Smooth muscle cell (in vitro differentiated cells): ENCODE results near the gene RNF157. TPM values are rescaled to one million over a fixed set of nuclear protein-coding genes. Genes with fewer than 3 reads are reported as not detected.
"Not testable (repeated sequence)": the region's sequence is repeated elsewhere in the genome, so short reads cannot be mapped to it uniquely, and the experiment has no call there.

Experiments
- DNase-seq: peaks from one replicate; lab custom pipeline; 2025; ENCODE audit not compliant: unreplicated experiment; lab: John Stamatoyannopoulos, UW
- H2AFZ ChIP-seq: fragments of 200-600 bp; sonication (generic); 2 replicates; pipeline ENCODE4 v1.6.0; 2016; ENCODE audit warnings: antibody characterized with exemption, low read depth, mild to moderate bottlenecking
- H3F3A ChIP-seq: fragments of 200-600 bp; sonication (generic); 2 replicates; pipeline ENCODE4 v1.6.0; 2017; ENCODE audit warnings: antibody characterized with exemption, low read depth
- H3K27ac ChIP-seq: fragments of 200-600 bp; sonication (generic); 2 replicates; pipeline ENCODE4 v1.5.1; 2016; ENCODE audit warnings: low read depth, mild to moderate bottlenecking
- H3K27me3 ChIP-seq: fragments of 200-600 bp; sonication (generic); 2 replicates; pipeline ENCODE4 v1.6.1; 2016; ENCODE audit warnings: low read depth, mild to moderate bottlenecking
- H3K36me3 ChIP-seq: fragments of 200-600 bp; sonication (generic); 2 replicates; pipeline ENCODE4 v1.5.1; 2016; ENCODE audit warnings: low read depth
- H3K4me1 ChIP-seq: fragments of 200-600 bp; sonication (generic); 2 replicates; pipeline ENCODE4 v1.5.1; 2016; ENCODE audit warnings: low read depth
- H3K4me2 ChIP-seq: fragments of 200-600 bp; sonication (generic); 2 replicates; pipeline ENCODE4 v1.6.0; 2016; ENCODE audit warnings: mild to moderate bottlenecking
- H3K4me3 ChIP-seq: fragments of 200-600 bp; sonication (generic); 2 replicates; pipeline ENCODE4 v1.5.1; 2016; ENCODE audit warnings: mild to moderate bottlenecking
- H3K79me2 ChIP-seq: fragments of 200-600 bp; sonication (generic); 2 replicates; pipeline ENCODE4 v1.6.0; 2016; ENCODE audit warnings: low read depth, mild to moderate bottlenecking
- H3K9ac ChIP-seq: fragments of 200-600 bp; sonication (generic); 2 replicates; pipeline ENCODE4 v1.6.0; 2016; ENCODE audit warnings: low read depth
- H3K9me3 ChIP-seq: fragments of 200-600 bp; sonication (generic); replicated peaks from 2 replicates; pipeline ENCODE4 v1.5.1; 2016; ENCODE audit warnings: low read depth
- H4K20me1 ChIP-seq: fragments of 200-600 bp; sonication (generic); 2 replicates; pipeline ENCODE4 v1.6.0; 2016; ENCODE audit warnings: low read depth
- CTCF ChIP-seq: fragments of 200-600 bp; sonication (generic); IDR thresholded peaks from 2 replicates; pipeline ENCODE4 v1.5.1; 2017; ENCODE audit warnings: borderline replicate concordance, mild to moderate bottlenecking, antibody characterized with exemption; ENCODE audit not compliant: insufficient read depth, poor library complexity, severe bottlenecking
- WGBS: methylation state at CpG from one replicate; pipeline ENCODE4 v1.1.7; 2016; ENCODE audit warnings: low lambda C conversion rate; 5-methylcytosine and 5-hydroxymethylcytosine counted together
- polyA plus RNA-seq: library from polyadenylated mRNA; unstranded; fragments of >200 nt; fragmentation: Nextera tagmentation; extraction: Ambion mirVana; gene quantifications from 2 replicates; pipeline ENCODE4 v1.2.1, GENCODE V29; 2016
- total RNA-seq: library from RNA; depleted of rRNA; stranded (reverse); fragments of >200 nt; gene quantifications from 2 replicates; pipeline ENCODE4 v1.2.3, GENCODE V29; 2014

The RNF157 gene
- total and polyA plus RNA-seq, 2 experiments from 2014 or later = 0.09 to 0.63 TPM

GRCh38 chr17:76246080-76247066 is 6.1 kb upstream of the RNF157 start:
- H3K4me2 ChIP-seq = no peak overlapping the region
- no peak for TF ChIP-seq CTCF
- no peak for DNase-seq

GRCh38 chr17:76244721-76245120 is 4.4 kb upstream of the RNF157 start:
- not testable (repeated sequence) for H3K27ac ChIP-seq, H3K9ac ChIP-seq, DNase-seq, H3K36me3 ChIP-seq, H3F3A ChIP-seq, H3K4me1 ChIP-seq, H3K4me2 ChIP-seq, H2AFZ ChIP-seq, H4K20me1 ChIP-seq, H3K79me2 ChIP-seq, H3K4me3 ChIP-seq, H3K9me3 ChIP-seq
- 97% methylated on average over 8 of the region's 8 CpGs for WGBS
- H3K27me3 ChIP-seq = peaks cover 25% of the 10 kb centered on the region

More at GRCh38 chr17:76246080-76247066, 6.1 kb upstream of the RNF157 start:
- no peak overlapping the region for H3K9ac ChIP-seq
- H3K4me3 ChIP-seq = no peak overlapping the region
- H2AFZ ChIP-seq = no peak overlapping the region
- peaks cover 22% of the 10 kb centered on the region for H3K27me3 ChIP-seq
- no peaks in the 10 kb centered on the region for H3K79me2 ChIP-seq
- H3K9me3 ChIP-seq = no peaks in the 10 kb centered on the region
- WGBS = 84% methylated on average over 7 of the region's 7 CpGs
- H3K27ac ChIP-seq = no peak overlapping the region
- H3F3A ChIP-seq = no peaks in the 10 kb centered on the region
- no peaks in the 10 kb centered on the region for H4K20me1 ChIP-seq
- no peaks in the 10 kb centered on the region for H3K36me3 ChIP-seq
- peaks cover under 1% of the 10 kb centered on the region for H3K4me1 ChIP-seq

- Histone ChIP-seq H3K27ac (no peak overlapping the region), H3K27me3 (peaks cover 32% of the 10 kb centered on the region), H3K36me3 (no peaks in the 10 kb centered on the region), H3F3A (no peaks in the 10 kb centered on the region), H3K4me3 (no peak overlapping the region), H4K20me1 (no peaks in the 10 kb centered on the region), H3K4me2 (no peak overlapping the region), H2AFZ (no peak overlapping the region), H3K9ac (no peak overlapping the region), H3K4me1 (peaks cover 7% of the 10 kb centered on the region), H3K9me3 (no peaks in the 10 kb centered on the region), H3K79me2 (no peaks in the 10 kb centered on the region)
- WGBS = 80% methylated on average over 12 of the region's 12 CpGs
- no peak for DNase-seq
- TF ChIP-seq CTCF = no peak
Observed at GRCh38 chr17:76243826-76244679, 3.8 kb upstream of the RNF157 start.

- H3K4me1 ChIP-seq = peaks cover 7% of the 10 kb centered on the region
- no peaks in the 10 kb centered on the region for H3K79me2 ChIP-seq
- H3K27ac ChIP-seq = no peak overlapping the region
- TF ChIP-seq CTCF = no peak
- no peaks in the 10 kb centered on the region for H3F3A ChIP-seq
- no peaks in the 10 kb centered on the region for H3K36me3 ChIP-seq
- H3K4me2 ChIP-seq = no peak overlapping the region
- H4K20me1 ChIP-seq = no peaks in the 10 kb centered on the region
- 96% methylated on average over 15 of the region's 15 CpGs for WGBS
- no peak for DNase-seq
- H3K27me3 ChIP-seq = peaks cover 42% of the 10 kb centered on the region
- H3K4me3 ChIP-seq = no peak overlapping the region
- H3K9ac ChIP-seq = no peak overlapping the region
- no peaks in the 10 kb centered on the region for H3K9me3 ChIP-seq
- H2AFZ ChIP-seq = no peak overlapping the region
Observed at GRCh38 chr17:76241691-76242255, 1.5 kb upstream of the RNF157 start.
